SJSA1 (cell line): Measurements from ENCODE around the gene EMILIN3. TPM values are rescaled to one million over a fixed set of nuclear protein-coding genes. Genes with fewer than 3 reads are reported as not detected.
"Not testable (repeated sequence)": the region's sequence is repeated elsewhere in the genome, so short reads cannot be mapped to it uniquely, and the experiment has no call there.

Experiments
- DNase-seq, 2 experiments: peaks; one replicate each; pipeline ENCODE4 v3.0.0-alpha.2; 2015 to 2020; ENCODE audit warnings: low spot score in 2 of 2, low read depth in 1 of 2
- H3K27ac ChIP-seq: fragments of 250-450 bp; sonication (Bioruptor Pico); 2 replicates; pipeline ENCODE4 v1.5.1; 2020; ENCODE audit warnings: mild to moderate bottlenecking, moderate library complexity
- H3K27me3 ChIP-seq: fragments of 250-450 bp; sonication (Bioruptor Pico); replicated peaks from 2 replicates; pipeline ENCODE4 v1.5.1; 2020; ENCODE audit warnings: mild to moderate bottlenecking, moderate library complexity
- H3K36me3 ChIP-seq: fragments of 250-450 bp; sonication (Bioruptor Pico); 2 replicates; pipeline ENCODE4 v1.5.1; 2020; ENCODE audit warnings: mild to moderate bottlenecking
- H3K4me1 ChIP-seq: fragments of 250-450 bp; sonication (Bioruptor Pico); replicated peaks from 2 replicates; pipeline ENCODE4 v1.6.1; 2021; ENCODE audit warnings: mild to moderate bottlenecking
- H3K4me3 ChIP-seq: fragments of 250-450 bp; sonication (Bioruptor Pico); 2 replicates; pipeline ENCODE4 v1.5.1; 2020; ENCODE audit warnings: mild to moderate bottlenecking
- H3K9me3 ChIP-seq: fragments of 250-450 bp; sonication (Bioruptor Pico); replicated peaks from 2 replicates; pipeline ENCODE4 v1.5.1; 2020; ENCODE audit warnings: mild to moderate bottlenecking
- total RNA-seq: library from RNA; depleted of rRNA; stranded (reverse); fragments of >200 nt; shearing (Covaris generic); gene quantifications from 2 replicates; pipeline ENCODE4 v1.2.3, GENCODE V29; 2014; rRNA removed

The EMILIN3 gene
- total RNA-seq, 1 experiment from 2014 or later = not detected

DNA sequence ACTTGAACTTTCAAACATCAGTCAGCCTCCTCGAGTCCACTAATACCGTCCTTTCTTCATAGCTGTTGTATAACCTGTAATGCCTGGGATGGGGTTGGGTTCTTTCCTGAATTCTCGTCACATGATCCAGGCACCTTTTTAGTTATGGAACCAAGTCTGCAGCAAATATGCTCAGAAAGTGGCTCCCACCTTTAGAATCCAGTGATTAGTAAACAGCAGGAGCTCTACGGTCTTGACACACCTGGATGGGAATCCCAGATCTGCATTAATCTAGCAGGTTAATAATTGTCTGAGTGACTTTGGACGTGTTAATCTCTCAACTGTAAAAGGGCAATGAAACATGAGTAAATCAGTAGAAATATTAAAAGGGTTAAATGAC, 48.4 kb downstream of the EMILIN3 start:
- DNase-seq = no peak
- no peaks in the 10 kb centered on the region for H3K9me3 ChIP-seq
- H3K4me3 ChIP-seq = peak overlapping the region; percentile 63
- H3K4me1 ChIP-seq = peaks cover 16% of the 10 kb centered on the region
- H3K27me3 ChIP-seq = no peaks in the 10 kb centered on the region
- peak overlapping the region; percentile 23; the same call in 1 of the 2 replicates for H3K27ac ChIP-seq
- no peaks in the 10 kb centered on the region for H3K36me3 ChIP-seq

DNA sequence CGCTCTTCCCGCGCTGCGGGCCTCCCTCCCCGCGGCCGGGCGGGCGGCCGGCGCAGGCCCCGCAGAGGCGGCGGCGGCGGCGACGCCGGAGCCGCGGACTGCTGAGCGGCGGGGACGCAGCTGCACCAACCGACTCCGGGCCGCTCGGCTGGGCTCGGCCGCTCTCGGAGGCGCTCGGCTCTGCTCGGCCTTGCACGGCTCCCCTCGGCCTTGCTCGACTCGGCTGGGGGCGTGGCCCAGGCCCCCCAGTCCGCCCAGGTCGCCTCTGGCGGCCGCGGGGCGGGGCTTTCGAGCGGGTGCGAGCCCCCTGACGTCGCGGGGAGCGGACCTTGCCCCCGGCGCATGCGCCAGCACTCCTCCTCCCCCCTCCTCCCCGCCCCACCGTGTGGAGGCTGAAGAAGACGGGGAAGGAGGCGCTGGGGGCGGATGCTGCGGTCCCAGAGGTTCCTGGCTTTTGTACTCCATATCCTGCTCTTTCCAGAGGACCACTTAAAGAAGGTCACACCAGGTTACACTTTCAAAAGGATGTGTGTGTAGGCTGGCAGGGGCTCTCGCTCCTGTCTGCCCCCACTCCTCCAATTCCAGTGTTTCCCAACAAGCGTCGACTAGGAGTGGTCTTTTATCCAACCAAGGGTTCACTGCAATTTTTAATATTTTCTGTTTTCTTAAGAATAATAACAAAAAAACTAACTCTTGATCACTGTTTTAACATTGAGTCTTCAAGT, 48.9 kb downstream of the EMILIN3 start, which contains the start of gene ZHX3:
Gene ZHX3 (minus strand): TSS at position 186 of the 725 bp plus-strand sequence. CDS start 112,815 bp downstream, outside the sequence.
- H3K36me3 ChIP-seq = no peaks in the 10 kb centered on the region

DNA sequence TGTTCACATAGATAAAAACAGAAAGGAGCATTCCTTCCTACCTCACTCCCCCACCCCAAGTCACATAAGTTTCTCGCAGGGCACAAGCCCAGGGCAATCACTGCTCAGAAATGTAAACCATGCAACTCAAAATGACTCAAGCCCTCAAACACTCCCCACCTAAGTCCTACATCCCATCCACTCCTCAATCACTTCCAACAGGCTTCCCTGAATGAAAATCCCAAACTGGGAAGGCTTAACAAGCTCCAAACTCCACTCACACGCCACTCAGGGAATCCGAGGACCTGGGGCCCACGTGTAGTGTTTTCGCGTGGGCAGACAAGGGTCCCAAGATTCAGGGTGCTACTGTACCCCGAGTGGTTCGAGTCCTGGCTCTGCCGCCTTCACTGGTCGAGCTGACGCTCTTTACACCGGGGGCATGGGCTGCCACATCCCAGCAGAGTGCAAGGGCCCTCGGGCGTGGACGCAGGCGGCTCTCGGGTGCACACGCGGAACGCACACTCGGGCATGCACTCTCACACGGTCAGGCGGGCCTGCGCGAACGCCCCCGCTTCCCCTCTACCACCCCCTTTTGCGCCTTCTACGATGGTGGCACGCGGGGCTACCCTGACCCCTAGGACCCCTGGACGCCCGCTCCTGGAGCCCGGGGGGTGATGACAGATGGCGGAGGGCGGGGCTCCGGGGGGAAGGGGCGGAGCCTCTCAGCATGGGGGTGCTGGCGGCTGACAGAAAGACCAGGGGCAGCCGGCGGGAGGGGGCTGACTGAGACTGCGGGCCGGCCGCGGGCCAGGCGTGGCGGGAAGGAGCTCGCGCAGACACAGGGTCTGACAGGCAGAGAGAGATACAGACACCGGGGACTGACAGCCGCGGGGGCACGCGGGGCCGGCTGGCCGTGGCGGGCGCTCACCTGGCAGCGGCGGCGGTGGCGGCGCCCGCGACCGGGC, 49.7 kb downstream of the EMILIN3 start:
- H3K36me3 ChIP-seq = no peaks in the 10 kb centered on the region
- H3K4me1 ChIP-seq = peaks cover 16% of the 10 kb centered on the region
- H3K27ac ChIP-seq = peak overlapping the region; percentile 90
- H3K27me3 ChIP-seq = no peaks in the 10 kb centered on the region
- H3K4me3 ChIP-seq = peak overlapping the region; percentile 63
- H3K9me3 ChIP-seq = no peaks in the 10 kb centered on the region
- DNase-seq = peak; percentile 80 to 82

More for the DNA sequence above, 48.9 kb downstream of the EMILIN3 start, which contains the start of gene ZHX3:
- peak; percentile 93 to 97 for DNase-seq
- peak within 1 kb of the TSS; percentile 63 for H3K4me3 ChIP-seq
- peak within 1 kb of the TSS; percentile 90 for H3K27ac ChIP-seq
- peaks cover 16% of the 10 kb centered on the region for H3K4me1 ChIP-seq
- H3K9me3 ChIP-seq = no peaks in the 10 kb centered on the region
- H3K27me3 ChIP-seq = no peaks in the 10 kb centered on the region

GRCh38 chr20:41316051-41316450, 50.6 kb downstream of the EMILIN3 start:
- no peak for DNase-seq
- H3K4me3 ChIP-seq = peak overlapping the region; percentile 63
- peaks cover 16% of the 10 kb centered on the region for H3K4me1 ChIP-seq
- H3K27me3 ChIP-seq = no peaks in the 10 kb centered on the region
- no peaks in the 10 kb centered on the region for H3K9me3 ChIP-seq
- H3K36me3 ChIP-seq = no peaks in the 10 kb centered on the region
- H3K27ac ChIP-seq = peak overlapping the region; percentile 90

DNA sequence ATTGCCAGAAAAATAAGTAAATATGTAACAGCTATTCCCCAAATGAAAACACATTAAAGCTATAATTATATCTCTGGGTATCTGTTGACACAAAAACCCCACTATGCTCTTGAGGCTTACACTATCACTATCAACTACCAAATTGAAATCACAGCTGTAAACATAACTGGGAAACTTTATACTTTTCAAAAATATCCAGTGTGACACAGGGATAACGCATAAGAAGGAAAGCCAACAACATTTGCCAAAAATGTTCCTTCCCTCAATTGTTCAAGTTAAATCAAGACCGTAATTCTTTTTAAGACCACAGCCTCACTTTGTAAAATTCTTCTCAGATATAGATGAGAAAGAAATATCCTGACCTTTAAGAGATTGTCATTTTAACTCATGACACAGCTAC, 52.2 kb downstream of the EMILIN3 start:
- DNase-seq = no peak
- Histone ChIP-seq H3K4me1 (peaks cover 16% of the 10 kb centered on the region), H3K36me3 (no peaks in the 10 kb centered on the region), H3K27ac (no peak overlapping the region), H3K27me3 (no peaks in the 10 kb centered on the region), H3K9me3 (no peaks in the 10 kb centered on the region), H3K4me3 (no peak overlapping the region)

- not testable (repeated sequence) for H3K9me3 ChIP-seq, H3K27ac ChIP-seq, H3K27me3 ChIP-seq, H3K36me3 ChIP-seq, H3K4me3 ChIP-seq, DNase-seq
- H3K4me1 ChIP-seq = peaks cover 24% of the 10 kb centered on the region
These were observed 54.6 kb downstream of the EMILIN3 start for GRCh38 chr20:41312009-41312408.

Other genes with a start within 250 kb of the EMILIN3 start
- gene PLCG1, start 229.3 kb downstream of the EMILIN3 start, total RNA-seq = 49.4 and 69.1 TPM in 2 replicates
- gene ZHX3, start 49.1 kb downstream of the EMILIN3 start, total RNA-seq = 9.6 and 19.3 TPM in 2 replicates
- gene LPIN3, start 26.0 kb downstream of the EMILIN3 start, total RNA-seq = not detected in 2 replicates